Neural crest cell (in vitro differentiated cells): ENCODE results near the gene BCL3. TPM values are rescaled to one million over a fixed set of nuclear protein-coding genes. Genes with fewer than 3 reads are reported as not detected.

Experiments
- DNase-seq: peaks from one replicate; pipeline ENCODE4 v3.0.0; 2021; ENCODE audit warnings: low read depth, mixed read lengths, low spot score
- H3K27ac Mint-ChIP-seq: one replicate; pipeline ENCODE4 v1.8.0; 2021; ENCODE audit warnings: mild to moderate bottlenecking, mixed read lengths; ENCODE audit not compliant: unreplicated experiment
- H3K27me3 Mint-ChIP-seq: 2 replicates; pipeline ENCODE4 v1.8.0; 2021; ENCODE audit warnings: low read depth, mild to moderate bottlenecking, mixed read lengths
- H3K36me3 Mint-ChIP-seq: 2 replicates; pipeline ENCODE4 v1.8.0; 2021; ENCODE audit warnings: low read depth, mild to moderate bottlenecking, mixed read lengths
- H3K4me1 Mint-ChIP-seq: 2 replicates; pipeline ENCODE4 v1.8.0; 2021; ENCODE audit warnings: mixed read lengths
- H3K4me3 Mint-ChIP-seq: one replicate; pipeline ENCODE4 v1.8.0; 2021; ENCODE audit warnings: mild to moderate bottlenecking, mixed read lengths
- H3K9me3 Mint-ChIP-seq: 2 replicates; pipeline ENCODE4 v1.8.0; 2021; ENCODE audit warnings: mixed read lengths
- CTCF ChIP-seq: fragments of 200-600 bp; sonication (generic); conservative IDR thresholded peaks from 2 replicates; pipeline ENCODE4 v1.5.0; 2021; ENCODE audit warnings: antibody characterized with exemption, mild to moderate bottlenecking
- total RNA-seq: library from RNA; stranded (reverse); gene quantifications from 2 replicates; pipeline ENCODE4 v1.2.1, GENCODE V29; 2021

The BCL3 gene
- total RNA-seq, 1 donor from 2014 or later = 2.2 TPM

- H3K9me3 Mint-ChIP-seq = no peaks in the 10 kb centered on the region
- no peak overlapping the region for H3K4me3 Mint-ChIP-seq
- no peak overlapping the region for H3K27ac Mint-ChIP-seq
- H3K27me3 Mint-ChIP-seq = peaks cover 41% of the 10 kb centered on the region
- H3K4me1 Mint-ChIP-seq = no peaks in the 10 kb centered on the region
- no peak for TF ChIP-seq CTCF
- DNase-seq = no peak
- no peaks in the 10 kb centered on the region for H3K36me3 Mint-ChIP-seq
These were observed 11.1 kb upstream of the BCL3 start for GRCh38 chr19:44737238-44738071.

- no peak overlapping the region for H3K4me3 Mint-ChIP-seq
- H3K27me3 Mint-ChIP-seq = peaks cover 41% of the 10 kb centered on the region
- TF ChIP-seq CTCF = no peak
- H3K27ac Mint-ChIP-seq = no peak overlapping the region
- DNase-seq = no peak
- H3K9me3 Mint-ChIP-seq = no peaks in the 10 kb centered on the region
- no peaks in the 10 kb centered on the region for H3K4me1 Mint-ChIP-seq
- no peaks in the 10 kb centered on the region for H3K36me3 Mint-ChIP-seq
These were observed 10.4 kb upstream of the BCL3 start for GRCh38 chr19:44738136-44738535.

GRCh38 chr19:44738603-44739558, 9.6 kb upstream of the BCL3 start:
- H3K4me1 Mint-ChIP-seq = no peaks in the 10 kb centered on the region
- no peak for TF ChIP-seq CTCF
- no peak overlapping the region for H3K4me3 Mint-ChIP-seq
- H3K9me3 Mint-ChIP-seq = no peaks in the 10 kb centered on the region
- H3K36me3 Mint-ChIP-seq = no peaks in the 10 kb centered on the region
- no peak for DNase-seq
- no peak overlapping the region for H3K27ac Mint-ChIP-seq
- peaks cover 38% of the 10 kb centered on the region for H3K27me3 Mint-ChIP-seq

GRCh38 chr19:44740351-44740824, 8.1 kb upstream of the BCL3 start:
- TF ChIP-seq CTCF = no peak
- Mint-ChIP-seq H3K36me3 (no peaks in the 10 kb centered on the region), H3K4me1 (no peaks in the 10 kb centered on the region), H3K4me3 (no peak overlapping the region), H3K27me3 (peaks cover 40% of the 10 kb centered on the region), H3K27ac (no peak overlapping the region), H3K9me3 (no peaks in the 10 kb centered on the region)
- DNase-seq = no peak

- Mint-ChIP-seq H3K27me3 (peaks cover 47% of the 10 kb centered on the region), H3K36me3 (no peaks in the 10 kb centered on the region)
These were observed 7.2 kb upstream of the BCL3 start for GRCh38 chr19:44741258-44741731.

More at GRCh38 chr19:44741258-44741731, 7.2 kb upstream of the BCL3 start:
- no peaks in the 10 kb centered on the region for H3K9me3 Mint-ChIP-seq
- H3K4me1 Mint-ChIP-seq = no peaks in the 10 kb centered on the region
- H3K4me3 Mint-ChIP-seq = no peak overlapping the region
- no peak for DNase-seq
- TF ChIP-seq CTCF = no peak
- H3K27ac Mint-ChIP-seq = no peak overlapping the region
